ENCODE results near the gene HOXB3. TPM values are rescaled to one million over a fixed set of nuclear protein-coding genes. Genes with fewer than 3 reads are reported as not detected.
A peak's percentile ranks its signal among the peaks of the same experiment; 100 is the strongest.

The HOXB3 gene
- total RNA-seq, 3 donors from 2014 or later (not counting 1 experiment from before 2014, with no cell fraction given) = 7.9 to 15.6 (median 15.3) TPM

- Mint-ChIP-seq H3K9me3 (no peaks in the 10 kb centered on the region), H3K4me3 (no peak overlapping the region), H3K27ac (peak overlapping the region in 1 of 2 donors; percentile 43), H3K36me3 (peaks cover 7% of the 10 kb centered on the region), H3K27me3 (ENCODE audit: low read depth in 2 of 2) (peaks cover 73 to 88% of the 10 kb centered on the region in 2 donors), H3K4me1 (peaks cover 35 to 50% of the 10 kb centered on the region in 2 donors)
- no peak overlapping the region for H3K27ac ChIP-seq (ENCODE audit: low read length)
- no peak overlapping the region for H3K4me3 ChIP-seq (ENCODE audit: low read length)
- intact Hi-C loops (cut with micrococcal nuclease) = loop anchor here (2.0 to 10.0 kb wide), 3 partner anchors 137 to 591 kb away; no protein-coding TSS in a partner anchor
- no peaks in the 10 kb centered on the region for H3K36me3 ChIP-seq (ENCODE audit: control insufficient read depth, insufficient read depth, low read length)
- WGBS (ENCODE audit: insufficient coverage) = 16% methylated on average over 40 of the region's 43 CpGs
- ATAC-seq = no peak
- DNase-seq = no peak
- peaks cover 40% of the 10 kb centered on the region for H3K4me1 ChIP-seq (ENCODE audit: control insufficient read depth, insufficient read depth, low read length)
- no peaks in the 10 kb centered on the region for H3K9me3 ChIP-seq (ENCODE audit: control insufficient read depth, insufficient read depth, low read length)
- H3K27me3 ChIP-seq (ENCODE audit: control insufficient read depth, insufficient read depth, low read length) = peaks cover 82% of the 10 kb centered on the region
- no peak for TF ChIP-seq CTCF (IDR thresholded peaks at IDR 0.05)
Observed at GRCh38 chr17:48617471-48618255, 27.6 kb upstream of the HOXB3 start.

DNA sequence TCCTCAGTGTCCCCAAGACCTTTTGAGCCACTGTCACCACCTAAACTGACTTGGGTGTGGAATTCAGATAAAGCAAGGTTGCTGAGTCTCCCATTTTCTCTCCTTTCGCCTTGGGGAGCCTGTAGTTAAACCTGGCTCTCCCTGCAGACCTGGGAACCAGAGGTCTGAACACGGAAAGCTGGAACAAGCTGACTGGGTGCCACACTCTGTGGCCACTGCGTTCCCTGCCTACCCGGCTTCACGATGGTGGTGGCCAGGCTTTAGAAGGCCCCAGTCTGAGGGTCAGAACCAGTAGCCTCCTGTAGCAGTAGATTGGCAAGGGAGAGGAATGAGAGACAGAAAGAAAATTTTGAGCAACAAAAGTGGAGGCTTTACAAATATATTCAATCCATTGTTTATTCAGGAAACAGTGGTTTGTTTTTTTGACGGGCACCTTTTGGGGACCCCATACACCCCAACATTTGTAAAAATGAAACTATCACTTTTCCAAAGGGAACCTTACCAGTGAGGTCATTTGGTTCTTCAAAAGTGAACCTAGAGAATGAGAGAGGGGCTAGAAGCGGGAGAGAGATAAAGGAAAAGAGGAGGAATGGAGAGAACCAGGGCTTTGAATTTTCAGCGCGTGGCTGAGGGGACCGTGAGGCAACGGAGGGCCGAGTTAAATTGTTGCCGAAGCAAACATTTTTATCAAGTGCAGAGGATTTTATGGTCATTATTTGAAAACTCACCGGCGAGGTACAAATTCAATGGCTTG is 26.9 kb upstream of the HOXB3 start:
- H3K4me1 ChIP-seq (ENCODE audit: control insufficient read depth, insufficient read depth, low read length) = peaks cover 47% of the 10 kb centered on the region
- peak overlapping the region; percentile 62 for H3K4me3 Mint-ChIP-seq
- no peak for TF ChIP-seq CTCF (IDR thresholded peaks at IDR 0.05)

GRCh38 chr17:48615963-48616716 is 26.1 kb upstream of the HOXB3 start:
- H3K4me3 ChIP-seq (ENCODE audit: low read length) = no peak overlapping the region
- intact Hi-C loops (cut with micrococcal nuclease) = loop anchor here (5.0 to 10.0 kb wide), 2 partner anchors 139 to 464 kb away; no protein-coding TSS in a partner anchor
- 58% methylated on average over 17 of the region's 17 CpGs for WGBS (ENCODE audit: insufficient coverage)
- ATAC-seq (no peak), DNase-seq (no peak)
- Mint-ChIP-seq H3K9me3 (no peaks in the 10 kb centered on the region), H3K36me3 (peaks cover 7% of the 10 kb centered on the region), H3K4me1 (peaks cover 50 to 63% of the 10 kb centered on the region in 2 donors), H3K4me3 (no peak overlapping the region), H3K27ac (peak overlapping the region in 1 of 2 donors; percentile 43), H3K27me3 (ENCODE audit: low read depth in 2 of 2) (peaks cover 70 to 73% of the 10 kb centered on the region in 2 donors)
- no peak for TF ChIP-seq CTCF (IDR thresholded peaks at IDR 0.05)
- peaks cover 55% of the 10 kb centered on the region for H3K4me1 ChIP-seq (ENCODE audit: control insufficient read depth, insufficient read depth, low read length)
- no peaks in the 10 kb centered on the region for H3K36me3 ChIP-seq (ENCODE audit: control insufficient read depth, insufficient read depth, low read length)
- peaks cover 78% of the 10 kb centered on the region for H3K27me3 ChIP-seq (ENCODE audit: control insufficient read depth, insufficient read depth, low read length)
- no peak overlapping the region for H3K27ac ChIP-seq (ENCODE audit: low read length)
- no peaks in the 10 kb centered on the region for H3K9me3 ChIP-seq (ENCODE audit: control insufficient read depth, insufficient read depth, low read length)

More for the DNA sequence above, 26.9 kb upstream of the HOXB3 start:
- H3K27ac ChIP-seq (ENCODE audit: low read length) = no peak overlapping the region
- Mint-ChIP-seq H3K9me3 (no peaks in the 10 kb centered on the region), H3K36me3 (peaks cover 7% of the 10 kb centered on the region), H3K4me1 (peaks cover 42 to 56% of the 10 kb centered on the region in 2 donors), H3K27me3 (ENCODE audit: low read depth in 2 of 2) (peaks cover 74 to 80% of the 10 kb centered on the region in 2 donors), H3K27ac (peak overlapping the region in 1 of 2 donors; percentile 43)
- DNase-seq (no peak), ATAC-seq (no peak)
- 66% methylated on average over 14 of the region's 15 CpGs for WGBS (ENCODE audit: insufficient coverage)
- H3K4me3 ChIP-seq (ENCODE audit: low read length) = no peak overlapping the region
- no peaks in the 10 kb centered on the region for H3K9me3 ChIP-seq (ENCODE audit: control insufficient read depth, insufficient read depth, low read length)
- intact Hi-C loops (cut with micrococcal nuclease) = loop anchor here (5.0 to 10.0 kb wide), 2 partner anchors 138 to 465 kb away; no protein-coding TSS in a partner anchor
- H3K36me3 ChIP-seq (ENCODE audit: control insufficient read depth, insufficient read depth, low read length) = no peaks in the 10 kb centered on the region
- peaks cover 84% of the 10 kb centered on the region for H3K27me3 ChIP-seq (ENCODE audit: control insufficient read depth, insufficient read depth, low read length)
